Measurements from ENCODE around the gene NUP35. TPM values are rescaled to one million over a fixed set of nuclear protein-coding genes. Genes with fewer than 3 reads are reported as not detected.
"Not testable (repeated sequence)": the region's sequence is repeated elsewhere in the genome, so short reads cannot be mapped to it uniquely, and the experiment has no call there.

The NUP35 gene
- total RNA-seq, 4 donors from 2014 or later, result 8.7 to 27.0 (median 15.6) TPM

DNA sequence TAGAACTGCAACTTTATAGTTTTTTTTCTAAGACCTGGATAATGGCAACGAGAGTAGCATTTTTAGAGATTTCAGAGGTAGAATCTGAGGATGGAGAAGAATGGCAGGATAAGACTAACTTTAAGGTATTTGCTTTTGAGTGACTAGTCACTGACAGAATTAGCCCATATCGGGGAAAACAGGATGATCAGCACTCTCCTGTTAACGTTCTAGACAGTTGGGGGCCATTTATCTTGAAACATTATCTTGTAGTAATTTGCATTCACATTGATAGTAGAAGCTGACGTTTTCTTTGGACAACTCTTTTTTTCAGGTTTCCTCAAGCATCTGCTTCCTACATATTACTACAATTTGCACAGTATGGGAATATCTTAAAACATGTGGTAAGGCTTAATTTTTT lies 32.9 kb downstream of the NUP35 start:
- TF ChIP-seq POLR2A (IDR thresholded peaks at IDR 0.05) (no peak), EP300 (IDR thresholded peaks at IDR 0.05) (no peak)
- TF ChIP-seq, protein P1, sequence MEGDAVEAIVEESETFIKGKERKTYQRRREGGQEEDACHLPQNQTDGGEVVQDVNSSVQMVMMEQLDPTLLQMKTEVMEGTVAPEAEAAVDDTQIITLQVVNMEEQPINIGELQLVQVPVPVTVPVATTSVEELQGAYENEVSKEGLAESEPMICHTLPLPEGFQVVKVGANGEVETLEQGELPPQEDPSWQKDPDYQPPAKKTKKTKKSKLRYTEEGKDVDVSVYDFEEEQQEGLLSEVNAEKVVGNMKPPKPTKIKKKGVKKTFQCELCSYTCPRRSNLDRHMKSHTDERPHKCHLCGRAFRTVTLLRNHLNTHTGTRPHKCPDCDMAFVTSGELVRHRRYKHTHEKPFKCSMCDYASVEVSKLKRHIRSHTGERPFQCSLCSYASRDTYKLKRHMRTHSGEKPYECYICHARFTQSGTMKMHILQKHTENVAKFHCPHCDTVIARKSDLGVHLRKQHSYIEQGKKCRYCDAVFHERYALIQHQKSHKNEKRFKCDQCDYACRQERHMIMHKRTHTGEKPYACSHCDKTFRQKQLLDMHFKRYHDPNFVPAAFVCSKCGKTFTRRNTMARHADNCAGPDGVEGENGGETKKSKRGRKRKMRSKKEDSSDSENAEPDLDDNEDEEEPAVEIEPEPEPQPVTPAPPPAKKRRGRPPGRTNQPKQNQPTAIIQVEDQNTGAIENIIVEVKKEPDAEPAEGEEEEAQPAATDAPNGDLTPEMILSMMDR (IDR thresholded peaks at IDR 0.05), result no peak
- Histone ChIP-seq H3K36me3 (peaks cover 0 to 64% (median 9%) of the 10 kb centered on the region in 3 donors), H3K27ac (no peak overlapping the region), H3K27me3 (no peaks in the 10 kb centered on the region), H3K4me3 (no peak overlapping the region), H3K9me3 (no peaks in the 10 kb centered on the region), H3K4me1 (no peaks in the 10 kb centered on the region)
- 73 to 79% methylated on average over 4 of the region's 4 CpGs for WGBS, 2 donors
- DNase-seq (ENCODE audit: low spot score in 2 of 2), result no peak

DNA sequence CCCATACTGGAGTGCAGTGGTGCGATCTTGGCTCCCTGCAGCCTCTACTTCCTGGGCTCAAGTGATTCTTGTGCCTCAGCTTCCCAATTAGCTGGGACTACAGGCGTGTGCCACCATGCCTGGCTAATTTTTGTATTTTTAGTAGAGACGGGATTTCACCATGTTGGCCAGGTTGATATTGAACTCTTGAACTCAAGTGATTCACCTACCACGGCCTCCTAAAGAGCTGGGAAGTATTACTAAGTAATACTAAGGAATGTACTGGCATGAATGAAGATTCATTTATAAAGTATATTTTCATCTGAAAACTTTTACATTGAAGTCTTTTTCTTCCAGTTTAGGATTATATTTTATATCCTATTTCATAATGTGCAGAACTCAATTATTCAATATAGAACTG lies 38.1 kb downstream of the NUP35 start:
- Histone ChIP-seq H3K4me3 (no peak overlapping the region), H3K27me3 (no peaks in the 10 kb centered on the region), H3K27ac (no peak overlapping the region), H3K9me3 (no peaks in the 10 kb centered on the region), H3K4me1 (no peaks in the 10 kb centered on the region), H3K36me3 (peaks cover 0 to 71% (median 9%) of the 10 kb centered on the region in 3 donors)
- no peak for TF ChIP-seq EP300 (IDR thresholded peaks at IDR 0.05)
- TF ChIP-seq, protein P1 (IDR thresholded peaks at IDR 0.05), result no peak
- WGBS, 2 donors, result 87 to 94% methylated on average over 4 of the region's 4 CpGs
- no peak for DNase-seq (ENCODE audit: low spot score in 2 of 2)

- no peaks in the 10 kb centered on the region for H3K4me1 ChIP-seq
- no peak overlapping the region for H3K27ac ChIP-seq
- TF ChIP-seq POLR2A (IDR thresholded peaks at IDR 0.05) (no peak), EP300 (IDR thresholded peaks at IDR 0.05) (no peak)
- TF ChIP-seq, protein P1 (IDR thresholded peaks at IDR 0.05), result no peak
- WGBS, 2 donors, result 82 to 86% methylated on average over 6 of the region's 6 CpGs
- no peak for DNase-seq (ENCODE audit: low spot score in 2 of 2)
- no peak overlapping the region for H3K4me3 ChIP-seq
- peaks cover 0 to 64% (median 9%) of the 10 kb centered on the region in 3 donors for H3K36me3 ChIP-seq
- H3K9me3 ChIP-seq, result no peaks in the 10 kb centered on the region
- H3K27me3 ChIP-seq, result no peaks in the 10 kb centered on the region
Observed at GRCh38 chr2:183163821-183164649, 39.8 kb downstream of the NUP35 start.

- 90 to 93% methylated on average over 4 of the region's 4 CpGs for WGBS, 2 donors
- H3K36me3 ChIP-seq, result peaks cover 0 to 58% (median 9%) of the 10 kb centered on the region in 3 donors
- H3K27ac ChIP-seq, result no peak overlapping the region
Observed at GRCh38 chr2:183164650-183165015, 40.4 kb downstream of the NUP35 start.

DNA sequence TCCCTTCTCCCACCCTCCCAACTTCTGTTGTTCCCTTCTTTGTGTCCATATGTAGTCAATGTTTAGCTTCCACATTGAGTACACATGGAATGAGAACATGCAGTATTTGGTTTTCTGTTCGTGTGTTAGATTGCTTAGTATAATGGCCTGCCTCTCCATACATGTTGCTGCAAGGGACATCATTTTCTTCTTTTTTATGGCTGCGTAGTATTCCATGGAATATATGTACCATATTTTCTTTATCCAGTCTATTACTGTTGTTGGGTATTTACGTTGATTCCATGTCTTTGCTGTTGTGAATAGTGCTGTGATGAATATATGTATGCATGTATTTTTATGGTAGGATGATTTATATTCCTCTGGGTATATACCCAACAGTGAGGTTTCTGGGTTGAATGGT lies 42.0 kb downstream of the NUP35 start:
- no peak for TF ChIP-seq POLR2A (IDR thresholded peaks at IDR 0.05)
- TF ChIP-seq, protein P1 (IDR thresholded peaks at IDR 0.05), result no peak
- TF ChIP-seq EP300 (IDR thresholded peaks at IDR 0.05), result no peak
- Histone ChIP-seq H3K9me3 (no peaks in the 10 kb centered on the region), H3K27me3 (no peaks in the 10 kb centered on the region), H3K27ac (no peak overlapping the region), H3K4me1 (no peaks in the 10 kb centered on the region), H3K4me3 (no peak overlapping the region), H3K36me3 (peaks cover 0 to 44% (median 4%) of the 10 kb centered on the region in 3 donors)
- 97 to 98% methylated on average over 3 of the region's 3 CpGs for WGBS, 2 donors
- no peak for DNase-seq (ENCODE audit: low spot score in 2 of 2)

More at GRCh38 chr2:183164650-183165015, 40.4 kb downstream of the NUP35 start:
- no peak for DNase-seq (ENCODE audit: low spot score in 2 of 2)
- Histone ChIP-seq H3K27me3 (no peaks in the 10 kb centered on the region), H3K9me3 (no peaks in the 10 kb centered on the region), H3K4me1 (no peaks in the 10 kb centered on the region), H3K4me3 (no peak overlapping the region)
- TF ChIP-seq EP300 (IDR thresholded peaks at IDR 0.05), result no peak
- TF ChIP-seq, protein P1 (IDR thresholded peaks at IDR 0.05), result no peak
- no peak for TF ChIP-seq POLR2A (IDR thresholded peaks at IDR 0.05)

GRCh38 chr2:183166976-183167375 lies 42.7 kb downstream of the NUP35 start:
- not testable (repeated sequence) for H3K27ac ChIP-seq; H3K27me3 ChIP-seq; H3K9me3 ChIP-seq; H3K4me1 ChIP-seq; DNase-seq (ENCODE audit: low spot score in 2 of 2); H3K4me3 ChIP-seq
- WGBS, 2 donors, result 91% methylated on average over 5 of the region's 5 CpGs
- peaks cover 0 to 39% (median 0%) of the 10 kb centered on the region in 3 donors for H3K36me3 ChIP-seq
